HCT116 (cell line): ENCODE measurements around the gene PNMT. TPM values are rescaled to one million over a fixed set of nuclear protein-coding genes. Genes with fewer than 3 reads are reported as not detected.

Source experiments
- ATAC-seq: fragments of 200-7000 bp; cut with Tn5 transposase; 2 replicates; pipeline ENCODE4 v1.9.1; 2020; ENCODE audit warnings: mild to moderate bottlenecking, moderate library complexity
- BruUV-seq: library from RNA; stranded (reverse); fragments of 400-500 nt; replicated peaks from 2 replicates; lab custom pipeline; 2021; lab: Mats Ljungman, UMichigan
- CTCF ChIA-PET: fragments of 300-600 bp; sonication (Branson Sonifier 250); formaldehyde crosslinking; loops from one replicate; lab custom pipeline; 2021; ENCODE audit warnings: antibody characterized with exemption; lab: Charles Lee
- POLR2A ChIA-PET: fragments of 300-600, 350-600 bp; sonication (Branson Sonifier 250); formaldehyde crosslinking; loops from one replicate; lab custom pipeline; 2021; ENCODE audit warnings: antibody characterized with exemption; lab: Charles Lee
- RAD21 ChIA-PET, 2 experiments: fragments of 300-600 bp; sonication (Branson Sonifier 250); formaldehyde crosslinking; loops; one replicate each; lab custom pipeline; 2023; ENCODE audit warnings: low total read pairs in 2 of 2; ENCODE audit not compliant: uncharacterized antibody in 2 of 2, unreplicated experiment in 2 of 2, low non-redundant PET in 1 of 2; lab: Charles Lee
- DNase-seq: peaks from one replicate; pipeline ENCODE4 v3.0.0-alpha.2; 2010; ENCODE audit warnings: low read depth, low spot score
- H2AFZ ChIP-seq: fragments of 200-600 bp; shearing (Covaris generic), sonication (generic); 2 replicates; pipeline ENCODE4 v1.6.1; 2017; ENCODE audit warnings: low read depth, mixed run types, mixed read lengths, antibody characterized with exemption, low read length; ENCODE audit not compliant: poor library complexity, severe bottlenecking
- H3K27ac ChIP-seq: 2 replicates; pipeline ENCODE4 v1.5.1; 2012; ENCODE audit warnings: low read depth, low read length
- H3K27me3 ChIP-seq: fragments of 200-600 bp; sonication (generic); 2 replicates; pipeline ENCODE4 v1.6.1; 2016; ENCODE audit warnings: mixed run types, low read length, mixed read lengths; ENCODE audit not compliant: insufficient read depth
- H3K36me3 ChIP-seq, 2 experiments: fragments of 200-500 bp in 1 of 2; fragments of 200-600 bp in 1 of 2; sonication (Bioruptor generic) in 1 of 2; sonication (generic) in 1 of 2; 2 replicates each; pipeline versions ENCODE4 v1.5.1 to v1.6.1; 2014 to 2016; ENCODE audit warnings: low read length in 2 of 2, inconsistent platforms in 1 of 2, mixed read lengths in 1 of 2, mixed run types in 1 of 2; ENCODE audit not compliant: insufficient read depth in 2 of 2, control insufficient read depth in 1 of 2
- H3K4me1 ChIP-seq, 2 experiments: fragments of 200-600 bp in 1 of 2; sonication (generic) in 1 of 2; 2 replicates each; pipeline versions ENCODE4 v1.5.1 to v1.6.1; 2012 to 2017; ENCODE audit warnings: low read length in 2 of 2, inconsistent platforms in 1 of 2, mild to moderate bottlenecking in 1 of 2, mixed read lengths in 1 of 2, mixed run types in 1 of 2, moderate library complexity in 1 of 2; ENCODE audit not compliant: insufficient read depth in 2 of 2, control insufficient read depth in 1 of 2
- H3K4me2 ChIP-seq: fragments of 200-600 bp; sonication (generic); 2 replicates; pipeline ENCODE4 v1.6.1; 2017; ENCODE audit warnings: mixed run types, low read length, mixed read lengths
- H3K4me3 ChIP-seq, 2 experiments: fragments of 200-600 bp in 1 of 2; sonication (generic) in 1 of 2; replicated peaks in 1 of 2; 2 replicates each; pipeline ENCODE4 v1.5.1; 2011 to 2016; ENCODE audit warnings: low read length in 2 of 2, control low read depth in 1 of 2, low read depth in 1 of 2, mild to moderate bottlenecking in 1 of 2, mixed read lengths in 1 of 2, mixed run types in 1 of 2
- H3K79me2 ChIP-seq: fragments of 200-600 bp; sonication (generic); 2 replicates; pipeline ENCODE4 v1.6.1; 2017; ENCODE audit warnings: mild to moderate bottlenecking, mixed run types, low read length, moderate library complexity, mixed read lengths; ENCODE audit not compliant: insufficient read depth
- H3K9ac ChIP-seq: fragments of 200-600 bp; sonication (generic); 2 replicates; pipeline ENCODE4 v1.6.1; 2016; ENCODE audit warnings: low read length, mixed read lengths
- H3K9me2 ChIP-seq: fragments of 200-600 bp; sonication (generic), shearing (Covaris generic); 2 replicates; pipeline ENCODE4 v1.6.1; 2017; ENCODE audit warnings: mixed run types, mild to moderate bottlenecking, moderate library complexity; ENCODE audit not compliant: insufficient read depth
- H3K9me3 ChIP-seq, 2 experiments: fragments of 200-500 bp in 1 of 2; fragments of 200-600 bp in 1 of 2; sonication (Bioruptor generic) in 1 of 2; sonication (generic) in 1 of 2; 2 replicates each; pipeline ENCODE4 v1.6.1; 2014 to 2017; ENCODE audit warnings: low read length in 2 of 2, mixed read lengths in 2 of 2, inconsistent platforms in 1 of 2, low read depth in 1 of 2, mild to moderate bottlenecking in 1 of 2, mixed run types in 1 of 2, moderate library complexity in 1 of 2; ENCODE audit not compliant: control insufficient read depth in 1 of 2, insufficient read depth in 1 of 2
- H4K20me1 ChIP-seq: fragments of 200-600 bp; sonication (generic), shearing (Covaris generic); 2 replicates; pipeline ENCODE4 v1.6.1; 2017; ENCODE audit warnings: mixed run types, mild to moderate bottlenecking, moderate library complexity; ENCODE audit not compliant: insufficient read depth
- EZH2 ChIP-seq: fragments of 200-600 bp; sonication (generic); IDR thresholded peaks from 2 replicates; pipeline ENCODE4 v1.6.1; 2017; ENCODE audit warnings: antibody characterized with exemption, mixed run types
- FOSL1 ChIP-seq: IDR thresholded peaks from 2 replicates; pipeline ENCODE4 v1.6.1; 2012; ENCODE audit warnings: low read depth
- JUND ChIP-seq: IDR thresholded peaks from 2 replicates; pipeline ENCODE4 v1.6.1; 2012
- POLR2A ChIP-seq: IDR thresholded peaks from 2 replicates; pipeline ENCODE4 v1.7.0; 2011; ENCODE audit warnings: borderline replicate concordance; ENCODE audit not compliant: insufficient read depth, insufficient read length; ENCODE audit errors: extremely low read depth
- POLR2AphosphoS5 ChIP-seq: IDR thresholded peaks from 2 replicates; pipeline ENCODE4 v1.6.1; 2011; ENCODE audit warnings: mild to moderate bottlenecking, low read depth, low read length, moderate library complexity
- RAD21 ChIP-seq: IDR thresholded peaks from 2 replicates; pipeline ENCODE4 v1.6.1; 2012; ENCODE audit warnings: low read depth, mild to moderate bottlenecking
- SIN3A ChIP-seq: IDR thresholded peaks from 2 replicates; pipeline ENCODE4 v1.6.1; 2012; ENCODE audit warnings: low read depth
- SP1 ChIP-seq: IDR thresholded peaks from 2 replicates; pipeline ENCODE4 v1.6.1; 2012; ENCODE audit warnings: low read depth
- SRF ChIP-seq: IDR thresholded peaks from 2 replicates; pipeline ENCODE4 v1.6.1; 2012; ENCODE audit warnings: low read depth
- ZBTB33 ChIP-seq: IDR thresholded peaks from 2 replicates; pipeline ENCODE4 v1.6.1; 2011; ENCODE audit warnings: mild to moderate bottlenecking, low read length, moderate library complexity; ENCODE audit not compliant: insufficient replicate concordance; ENCODE audit errors: extremely low read depth
- ZNF274 ChIP-seq: fragments of 200-500 bp; sonication (Bioruptor generic); IDR thresholded peaks from 2 replicates; pipeline ENCODE4 v1.6.1; 2014; ENCODE audit warnings: mild to moderate bottlenecking, low read depth, low read length, inconsistent platforms
- intact Hi-C: fragments of 100-400 bp; cut with micrococcal nuclease; formaldehyde crosslinking; loops from 2 replicates; pipeline ENCODE4 v1.10.0; 2022
- total RNA-seq: library from RNA; stranded (reverse); gene quantifications from one replicate; pipeline ENCODE4 v1.2.1, GENCODE V29; 2021; ENCODE audit not compliant: unreplicated experiment

PNMT gene
- total RNA-seq, 1 experiment from 2014 or later, result not detected

- intact Hi-C loops, result loop anchor here (2.0 to 5.0 kb wide), 3 partner anchors 40 to 128 kb away; no protein-coding TSS in a partner anchor
- no peak overlapping the region for H3K4me3 ChIP-seq
- no peaks in the 10 kb centered on the region for H3K36me3 ChIP-seq
- H3K4me2 ChIP-seq, result no peak overlapping the region
- no peaks in the 10 kb centered on the region for H3K9me2 ChIP-seq
- H4K20me1 ChIP-seq, result no peaks in the 10 kb centered on the region
- ChIA-PET RAD21 (no interaction called here), CTCF (interaction anchor here (1.0 to 1.5 kb wide), 3 partner anchors 9 to 53 kb away, joined by 5 to 6 read pairs (median 5); partner anchors contain the start of gene TCAP), POLR2A (interaction anchor here (1.5 kb wide), 1 partner anchor 13 kb away, joined by 3 read pairs; the partner anchor contains the start of gene PGAP3)
- H3K27me3 ChIP-seq, result no peaks in the 10 kb centered on the region
- peaks cover 17 to 19% of the 10 kb centered on the region in 2 experiments; a peak in 2 of 4 replicates for H3K4me1 ChIP-seq
- H3K9me3 ChIP-seq, result no peaks in the 10 kb centered on the region
- H3K79me2 ChIP-seq, result no peaks in the 10 kb centered on the region
- no peak overlapping the region for H3K9ac ChIP-seq
- ATAC-seq (no peak), DNase-seq (no peak)
- peak overlapping the region; percentile 17; the same call in 1 of the 2 replicates for H3K27ac ChIP-seq
- no peak overlapping the region for H2AFZ ChIP-seq
- TF ChIP-seq ZNF274 (no peak), EZH2 (no peak), FOSL1 (no peak), ZBTB33 (no peak), POLR2A (no peak), JUND (no peak), POLR2AphosphoS5 (no peak), SP1 (no peak), SIN3A (no peak), RAD21 (no peak), SRF (no peak)
- BruUV-seq, result no TSS peak
Measured at GRCh38 chr17:39674702-39675389, 6.6 kb downstream of the PNMT start.
